ENCODE data around the gene MAN1A2. TPM values are rescaled to one million over a fixed set of nuclear protein-coding genes. Genes with fewer than 3 reads are reported as not detected.
"Not testable (repeated sequence)": the region's sequence is repeated elsewhere in the genome, so short reads cannot be mapped to it uniquely, and the experiment has no call there.

MAN1A2 gene
- total RNA-seq, 2 experiments from 2014 or later: 17.0 to 18.3 TPM

- peaks cover 2% of the 10 kb centered on the region for H3K36me3 Mint-ChIP-seq
- H3K27me3 Mint-ChIP-seq: no peaks in the 10 kb centered on the region
- no peak overlapping the region for H3K4me3 Mint-ChIP-seq
- no peak for DNase-seq
- H3K27ac Mint-ChIP-seq: no peak overlapping the region
- peaks cover 25% of the 10 kb centered on the region for H3K4me1 Mint-ChIP-seq
- no peaks in the 10 kb centered on the region for H3K9me3 Mint-ChIP-seq
Measured at GRCh38 chr1:117535821-117536220, 168.6 kb downstream of the MAN1A2 start.

- Mint-ChIP-seq H3K36me3 (peaks cover 2% of the 10 kb centered on the region), H3K27me3 (no peaks in the 10 kb centered on the region), H3K4me1 (peaks cover 23% of the 10 kb centered on the region), H3K27ac (no peak overlapping the region), H3K4me3 (no peak overlapping the region), H3K9me3 (no peaks in the 10 kb centered on the region)
- DNase-seq: no peak
Measured at GRCh38 chr1:117537291-117537920, 170.2 kb downstream of the MAN1A2 start.

- H3K36me3 Mint-ChIP-seq: no peaks in the 10 kb centered on the region
- peaks cover 8% of the 10 kb centered on the region for H3K27me3 Mint-ChIP-seq
- peak; percentile 18 for DNase-seq
- H3K4me1 Mint-ChIP-seq: peaks cover 16% of the 10 kb centered on the region
- no peak overlapping the region for H3K27ac Mint-ChIP-seq
- H3K9me3 Mint-ChIP-seq: no peaks in the 10 kb centered on the region
- no peak overlapping the region for H3K4me3 Mint-ChIP-seq
Measured at GRCh38 chr1:117540532-117540931, 173.3 kb downstream of the MAN1A2 start.

GRCh38 chr1:117541003-117541402 is 173.8 kb downstream of the MAN1A2 start:
- Mint-ChIP-seq H3K4me3 (no peak overlapping the region), H3K36me3 (no peaks in the 10 kb centered on the region), H3K27me3 (peaks cover 8% of the 10 kb centered on the region)

GRCh38 chr1:117541585-117541984 is 174.3 kb downstream of the MAN1A2 start:
- H3K27ac Mint-ChIP-seq: no peak overlapping the region

More at GRCh38 chr1:117541003-117541402, 173.8 kb downstream of the MAN1A2 start:
- Mint-ChIP-seq H3K4me1 (peaks cover 16% of the 10 kb centered on the region), H3K27ac (no peak overlapping the region), H3K9me3 (no peaks in the 10 kb centered on the region)
- no peak for DNase-seq

GRCh38 chr1:117544509-117545109 is 177.4 kb downstream of the MAN1A2 start:
- Mint-ChIP-seq H3K27ac (no peak overlapping the region), H3K27me3 (peaks cover 12% of the 10 kb centered on the region), H3K36me3 (no peaks in the 10 kb centered on the region), H3K4me3 (no peak overlapping the region), H3K4me1 (peaks cover 15% of the 10 kb centered on the region), H3K9me3 (no peaks in the 10 kb centered on the region)
- no peak for DNase-seq

More at GRCh38 chr1:117541585-117541984, 174.3 kb downstream of the MAN1A2 start:
- peaks cover 8% of the 10 kb centered on the region for H3K27me3 Mint-ChIP-seq
- H3K4me1 Mint-ChIP-seq: peaks cover 16% of the 10 kb centered on the region
- H3K36me3 Mint-ChIP-seq: no peaks in the 10 kb centered on the region
- H3K4me3 Mint-ChIP-seq: no peak overlapping the region
- DNase-seq: no peak
- no peaks in the 10 kb centered on the region for H3K9me3 Mint-ChIP-seq

GRCh38 chr1:117546467-117546866 is 179.2 kb downstream of the MAN1A2 start:
- H3K4me1 Mint-ChIP-seq: peaks cover 3% of the 10 kb centered on the region
- H3K27ac Mint-ChIP-seq: no peak overlapping the region
- no peak overlapping the region for H3K4me3 Mint-ChIP-seq
- no peaks in the 10 kb centered on the region for H3K9me3 Mint-ChIP-seq
- no peak for DNase-seq
- peaks cover 12% of the 10 kb centered on the region for H3K27me3 Mint-ChIP-seq
- no peaks in the 10 kb centered on the region for H3K36me3 Mint-ChIP-seq

- Mint-ChIP-seq H3K27ac (no peak overlapping the region), H3K9me3 (no peaks in the 10 kb centered on the region), H3K36me3 (no peaks in the 10 kb centered on the region), H3K4me3 (no peak overlapping the region), H3K4me1 (no peaks in the 10 kb centered on the region), H3K27me3 (peaks cover 3% of the 10 kb centered on the region)
- no peak for DNase-seq
Measured at GRCh38 chr1:117553471-117553870, 186.2 kb downstream of the MAN1A2 start.

- Mint-ChIP-seq H3K36me3 (peaks cover 6% of the 10 kb centered on the region), H3K4me1 (no peaks in the 10 kb centered on the region), H3K9me3 (peaks cover 7% of the 10 kb centered on the region), H3K27ac (no peak overlapping the region), H3K27me3 (no peaks in the 10 kb centered on the region), H3K4me3 (no peak overlapping the region)
- no peak for DNase-seq
Measured at GRCh38 chr1:117555806-117556205, 188.6 kb downstream of the MAN1A2 start.

GRCh38 chr1:117556341-117556740 is 189.1 kb downstream of the MAN1A2 start:
- no peaks in the 10 kb centered on the region for H3K27me3 Mint-ChIP-seq
- peaks cover 7% of the 10 kb centered on the region for H3K9me3 Mint-ChIP-seq

GRCh38 chr1:117556976-117557375 is 189.7 kb downstream of the MAN1A2 start:
- no peak for DNase-seq
- Mint-ChIP-seq H3K4me1 (no peaks in the 10 kb centered on the region), H3K4me3 (no peak overlapping the region), H3K27me3 (no peaks in the 10 kb centered on the region), H3K9me3 (peaks cover 7% of the 10 kb centered on the region), H3K27ac (no peak overlapping the region), H3K36me3 (peaks cover 6% of the 10 kb centered on the region)

More at GRCh38 chr1:117556341-117556740, 189.1 kb downstream of the MAN1A2 start:
- Mint-ChIP-seq H3K4me3 (no peak overlapping the region), H3K4me1 (no peaks in the 10 kb centered on the region), H3K27ac (no peak overlapping the region), H3K36me3 (peaks cover 6% of the 10 kb centered on the region)
- no peak for DNase-seq

- not testable (repeated sequence) for H3K27ac Mint-ChIP-seq, H3K4me3 Mint-ChIP-seq, H3K9me3 Mint-ChIP-seq, H3K27me3 Mint-ChIP-seq, DNase-seq, H3K36me3 Mint-ChIP-seq, H3K4me1 Mint-ChIP-seq
Measured at GRCh38 chr1:117558451-117558850, 191.2 kb downstream of the MAN1A2 start.

GRCh38 chr1:117559139-117559538 is 191.9 kb downstream of the MAN1A2 start:
- H3K36me3 Mint-ChIP-seq: peaks cover 6% of the 10 kb centered on the region
- H3K4me1 Mint-ChIP-seq: no peaks in the 10 kb centered on the region
- peaks cover 4% of the 10 kb centered on the region for H3K27me3 Mint-ChIP-seq
- no peak overlapping the region for H3K4me3 Mint-ChIP-seq
- no peak overlapping the region for H3K27ac Mint-ChIP-seq
- peaks cover 7% of the 10 kb centered on the region for H3K9me3 Mint-ChIP-seq
- DNase-seq: no peak

- peaks cover 6% of the 10 kb centered on the region for H3K36me3 Mint-ChIP-seq
- peaks cover 7% of the 10 kb centered on the region for H3K9me3 Mint-ChIP-seq
- H3K27me3 Mint-ChIP-seq: peaks cover 4% of the 10 kb centered on the region
- no peak overlapping the region for H3K27ac Mint-ChIP-seq
- H3K4me1 Mint-ChIP-seq: peaks cover 2% of the 10 kb centered on the region
- no peak for DNase-seq
- H3K4me3 Mint-ChIP-seq: no peak overlapping the region
Measured at GRCh38 chr1:117559985-117560384, 192.7 kb downstream of the MAN1A2 start.

- H3K9me3 Mint-ChIP-seq: peaks cover 7% of the 10 kb centered on the region
- no peak overlapping the region for H3K4me3 Mint-ChIP-seq
- H3K27me3 Mint-ChIP-seq: peaks cover 4% of the 10 kb centered on the region
- no peak overlapping the region for H3K27ac Mint-ChIP-seq
- H3K36me3 Mint-ChIP-seq: peaks cover 6% of the 10 kb centered on the region
- no peak for DNase-seq
- H3K4me1 Mint-ChIP-seq: peaks cover 2% of the 10 kb centered on the region
Measured at GRCh38 chr1:117561071-117561470, 193.8 kb downstream of the MAN1A2 start.

- H3K4me1 Mint-ChIP-seq: peaks cover 2% of the 10 kb centered on the region
- no peak overlapping the region for H3K4me3 Mint-ChIP-seq
- DNase-seq: no peak
- peaks cover 4% of the 10 kb centered on the region for H3K27me3 Mint-ChIP-seq
- H3K9me3 Mint-ChIP-seq: peaks cover 7% of the 10 kb centered on the region
- H3K36me3 Mint-ChIP-seq: peaks cover 6% of the 10 kb centered on the region
- no peak overlapping the region for H3K27ac Mint-ChIP-seq
Measured at GRCh38 chr1:117561551-117561950, 194.3 kb downstream of the MAN1A2 start.
